Left ventricle myocardium superior (tissue), 1 donor: ENCODE measurements around the gene APOBEC3B. TPM values are rescaled to one million over a fixed set of nuclear protein-coding genes. Genes with fewer than 3 reads are reported as not detected.

Experiments used
- total RNA-seq: library from RNA; stranded (reverse); fragmentation: NEBNext Ultra II Directional; extraction: Animal tissue kit (Norgen Biotek cat#: 25700); gene quantifications from one replicate; pipeline ENCODE4 v1.2.1, GENCODE V29; 2021
- donor health status: DM: no; HTN: yes; CAD: no; lungs with severe emphysema.

APOBEC3B gene
- total RNA-seq, 1 donor from 2014 or later = 0.55 TPM

Other genes starting within 250 kb of the APOBEC3B start
- 109 TPM for gene SUN2, start 226.3 kb upstream of the APOBEC3B start, total RNA-seq
- gene DNAL4, start 188.2 kb upstream of the APOBEC3B start, total RNA-seq = 11.6 TPM
- gene NPTXR, start 138.3 kb upstream of the APOBEC3B start, total RNA-seq = 23.4 TPM
- gene CBX6, start 110.1 kb upstream of the APOBEC3B start, total RNA-seq = 37.1 TPM
- gene APOBEC3A, start 24.7 kb upstream of the APOBEC3B start, total RNA-seq = 0.82 TPM
- gene APOBEC3C, start 31.9 kb downstream of the APOBEC3B start, total RNA-seq = 31.1 TPM
- 1.0 TPM for gene APOBEC3D, start 38.8 kb downstream of the APOBEC3B start, total RNA-seq
- 4.4 TPM for gene APOBEC3F, start 58.5 kb downstream of the APOBEC3B start, total RNA-seq
- 3.9 TPM for gene APOBEC3G, start 94.9 kb downstream of the APOBEC3B start, total RNA-seq
- gene APOBEC3H, start 114.9 kb downstream of the APOBEC3B start, total RNA-seq = 0.40 TPM
- 79.2 TPM for gene CBX7, start 170.3 kb downstream of the APOBEC3B start, total RNA-seq